Loucy (cell line): ENCODE results near the gene PLAC8L1.

ENCODE experiments used
- CTCF ChIP-seq: fragments of 200-600 bp; sonication (generic); conservative IDR thresholded peaks from 2 replicates; pipeline ENCODE4 v1.5.1; 2014; ENCODE audit warnings: mild to moderate bottlenecking, antibody characterized with exemption, low read length
- EZH2phosphoT487 ChIP-seq: fragments of 200-600 bp; IDR thresholded peaks from 2 replicates; pipeline ENCODE4 v1.6.1; 2018; ENCODE audit warnings: antibody characterized with exemption, mild to moderate bottlenecking, moderate library complexity, borderline replicate concordance

GRCh38 chr5:146091881-146092280, 13.5 kb downstream of the PLAC8L1 start:
- TF ChIP-seq CTCF (no peak), EZH2phosphoT487 (no peak)
